Measurements from ENCODE around the gene TMEM106B. TPM values are rescaled to one million over a fixed set of nuclear protein-coding genes. Genes with fewer than 3 reads are reported as not detected.

TMEM106B gene
- total RNA-seq, 2 donors from 2014 or later, result 40.3 to 59.6 TPM

- H3K27ac Mint-ChIP-seq, result no peak overlapping the region
- Histone ChIP-seq H3K9me3 (ENCODE audit: control insufficient read depth, low read length) (peaks cover 24% of the 10 kb centered on the region), H3K27ac (ENCODE audit: low read depth, low read length) (no peak overlapping the region), H3K27me3 (ENCODE audit: control insufficient read depth, insufficient read depth, low read length, poor library complexity, severe bottlenecking) (no peaks in the 10 kb centered on the region), H3K4me3 (ENCODE audit: low read length) (no peak overlapping the region), H3K36me3 (ENCODE audit: control insufficient read depth, insufficient read depth, low read length) (no peaks in the 10 kb centered on the region), H3K9ac (ENCODE audit: extremely low read depth, low read length, poor library complexity, severe bottlenecking) (no peak overlapping the region), H3K4me1 (ENCODE audit: control insufficient read depth, insufficient read depth, low read length) (no peaks in the 10 kb centered on the region)
- no peak for DNase-seq
- no peaks in the 10 kb centered on the region for H3K36me3 Mint-ChIP-seq (ENCODE audit: low read depth)
- TF ChIP-seq, protein P1, sequence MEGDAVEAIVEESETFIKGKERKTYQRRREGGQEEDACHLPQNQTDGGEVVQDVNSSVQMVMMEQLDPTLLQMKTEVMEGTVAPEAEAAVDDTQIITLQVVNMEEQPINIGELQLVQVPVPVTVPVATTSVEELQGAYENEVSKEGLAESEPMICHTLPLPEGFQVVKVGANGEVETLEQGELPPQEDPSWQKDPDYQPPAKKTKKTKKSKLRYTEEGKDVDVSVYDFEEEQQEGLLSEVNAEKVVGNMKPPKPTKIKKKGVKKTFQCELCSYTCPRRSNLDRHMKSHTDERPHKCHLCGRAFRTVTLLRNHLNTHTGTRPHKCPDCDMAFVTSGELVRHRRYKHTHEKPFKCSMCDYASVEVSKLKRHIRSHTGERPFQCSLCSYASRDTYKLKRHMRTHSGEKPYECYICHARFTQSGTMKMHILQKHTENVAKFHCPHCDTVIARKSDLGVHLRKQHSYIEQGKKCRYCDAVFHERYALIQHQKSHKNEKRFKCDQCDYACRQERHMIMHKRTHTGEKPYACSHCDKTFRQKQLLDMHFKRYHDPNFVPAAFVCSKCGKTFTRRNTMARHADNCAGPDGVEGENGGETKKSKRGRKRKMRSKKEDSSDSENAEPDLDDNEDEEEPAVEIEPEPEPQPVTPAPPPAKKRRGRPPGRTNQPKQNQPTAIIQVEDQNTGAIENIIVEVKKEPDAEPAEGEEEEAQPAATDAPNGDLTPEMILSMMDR (conservative IDR thresholded peaks at IDR 0.05), result no peak
- no peaks in the 10 kb centered on the region for H3K27me3 Mint-ChIP-seq (ENCODE audit: insufficient read depth)
- no peak overlapping the region for H3K4me3 Mint-ChIP-seq
- peaks cover 16% of the 10 kb centered on the region for H3K9me3 Mint-ChIP-seq
- WGBS, 2 experiments (ENCODE audit: insufficient coverage in 1 of 2, insufficient read length in 1 of 2), result 90% methylated on average over 1 of the region's 1 CpG; no CpG with 5 or more reads in 1 of the 2 experiments
- H3K4me1 Mint-ChIP-seq, result no peaks in the 10 kb centered on the region
These were observed 76.8 kb downstream of the TMEM106B start for GRCh38 chr7:12287901-12288300.

- WGBS, 2 experiments (ENCODE audit: insufficient coverage in 1 of 2, insufficient read length in 1 of 2), result 40 to 75% methylated on average over 2 to 6 of the region's 6 CpGs
- no peaks in the 10 kb centered on the region for H3K27me3 ChIP-seq (ENCODE audit: control insufficient read depth, insufficient read depth, low read length, poor library complexity, severe bottlenecking)
- DNase-seq, result no peak
- TF ChIP-seq, protein P1 (conservative IDR thresholded peaks at IDR 0.05), result no peak
- Mint-ChIP-seq H3K27ac (no peak overlapping the region), H3K27me3 (ENCODE audit: insufficient read depth) (no peaks in the 10 kb centered on the region), H3K36me3 (ENCODE audit: low read depth) (no peaks in the 10 kb centered on the region), H3K4me3 (no peak overlapping the region), H3K4me1 (no peaks in the 10 kb centered on the region), H3K9me3 (peaks cover 16% of the 10 kb centered on the region)
- H3K4me3 ChIP-seq (ENCODE audit: low read length), result no peak overlapping the region
- H3K9me3 ChIP-seq (ENCODE audit: control insufficient read depth, low read length), result peaks cover 24% of the 10 kb centered on the region
- H3K4me1 ChIP-seq (ENCODE audit: control insufficient read depth, insufficient read depth, low read length), result no peaks in the 10 kb centered on the region
- no peak overlapping the region for H3K9ac ChIP-seq (ENCODE audit: extremely low read depth, low read length, poor library complexity, severe bottlenecking)
- H3K36me3 ChIP-seq (ENCODE audit: control insufficient read depth, insufficient read depth, low read length), result no peaks in the 10 kb centered on the region
- no peak overlapping the region for H3K27ac ChIP-seq (ENCODE audit: low read depth, low read length)
These were observed 78.9 kb downstream of the TMEM106B start for GRCh38 chr7:12289996-12290395.

DNA sequence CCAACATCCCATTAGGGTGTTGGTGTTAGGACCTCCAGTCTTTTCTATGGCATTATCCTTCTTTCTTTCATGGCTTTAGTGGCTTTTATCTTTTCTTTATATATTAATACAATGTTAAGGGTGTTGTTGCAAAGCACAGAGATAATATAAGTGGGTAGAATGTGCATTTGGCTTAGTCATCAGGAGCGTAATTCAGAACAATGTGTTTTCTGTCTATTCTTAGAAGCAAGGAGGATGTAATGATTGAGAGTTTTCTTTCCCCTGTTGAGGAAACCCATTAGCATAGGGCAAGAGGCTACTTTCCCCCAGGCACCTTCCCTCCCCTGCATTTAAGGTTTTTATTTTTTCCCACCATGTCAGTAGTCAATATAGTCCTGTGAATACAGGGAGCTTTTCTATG is 79.7 kb downstream of the TMEM106B start:
- Histone ChIP-seq H3K9me3 (ENCODE audit: control insufficient read depth, low read length) (peaks cover 24% of the 10 kb centered on the region), H3K4me1 (ENCODE audit: control insufficient read depth, insufficient read depth, low read length) (no peaks in the 10 kb centered on the region), H3K4me3 (ENCODE audit: low read length) (no peak overlapping the region), H3K27me3 (ENCODE audit: control insufficient read depth, insufficient read depth, low read length, poor library complexity, severe bottlenecking) (no peaks in the 10 kb centered on the region), H3K36me3 (ENCODE audit: control insufficient read depth, insufficient read depth, low read length) (no peaks in the 10 kb centered on the region), H3K27ac (ENCODE audit: low read depth, low read length) (no peak overlapping the region), H3K9ac (ENCODE audit: extremely low read depth, low read length, poor library complexity, severe bottlenecking) (no peak overlapping the region)
- H3K4me1 Mint-ChIP-seq, result no peaks in the 10 kb centered on the region
- TF ChIP-seq, protein P1 (conservative IDR thresholded peaks at IDR 0.05), result no peak
- H3K27ac Mint-ChIP-seq, result no peak overlapping the region
- no peak overlapping the region for H3K4me3 Mint-ChIP-seq
- no peak for DNase-seq
- H3K9me3 Mint-ChIP-seq, result peaks cover 16% of the 10 kb centered on the region
- no peaks in the 10 kb centered on the region for H3K27me3 Mint-ChIP-seq (ENCODE audit: insufficient read depth)
- WGBS, 2 experiments (ENCODE audit: insufficient coverage in 1 of 2, insufficient read length in 1 of 2), result 100% methylated on average over 1 of the region's 1 CpG; no CpG with 5 or more reads in 1 of the 2 experiments
- H3K36me3 Mint-ChIP-seq (ENCODE audit: low read depth), result no peaks in the 10 kb centered on the region
